HK-2 (cell line): ENCODE data around the gene FASTK.

Source experiments
- DNase-seq: peaks from one replicate; pipeline ENCODE4 v3.0.0-alpha.2; 2018; ENCODE audit not compliant: unreplicated experiment

FASTK gene

GRCh38 chr7:151082141-151083070, 1.8 kb upstream of the FASTK start:
- no peak for DNase-seq

- DNase-seq, result peak; percentile 56
Observed at GRCh38 chr7:151081170-151082101, 827 bp upstream of the FASTK start.

GRCh38 chr7:151080067-151080521, 515 bp downstream of the FASTK start:
- DNase-seq, result peak; percentile 54

- no peak for DNase-seq
Observed at GRCh38 chr7:151079199-151079910, 1.3 kb downstream of the FASTK start.

- no peak for DNase-seq
Observed at GRCh38 chr7:151078233-151079040, 2.2 kb downstream of the FASTK start.

GRCh38 chr7:151077705-151078232, 2.8 kb downstream of the FASTK start:
- no peak for DNase-seq

GRCh38 chr7:151076863-151077704, 3.5 kb downstream of the FASTK start:
- peak; percentile 63 for DNase-seq

GRCh38 chr7:151075978-151076426, 4.6 kb downstream of the FASTK start:
- no peak for DNase-seq

GRCh38 chr7:151075662-151075971, 5.0 kb downstream of the FASTK start:
- no peak for DNase-seq

GRCh38 chr7:151074817-151075661, 5.6 kb downstream of the FASTK start:
- no peak for DNase-seq

GRCh38 chr7:151073990-151074389, 6.6 kb downstream of the FASTK start:
- DNase-seq, result no peak

GRCh38 chr7:151071032-151071866, 9.4 kb downstream of the FASTK start:
- no peak for DNase-seq

- no peak for DNase-seq
Observed at GRCh38 chr7:151070574-151070960, 10.0 kb downstream of the FASTK start.

- DNase-seq, result no peak
Observed at GRCh38 chr7:151069841-151070573, 10.6 kb downstream of the FASTK start.

- DNase-seq, result no peak
Observed at GRCh38 chr7:151068069-151068773, 12.4 kb downstream of the FASTK start.

- no peak for DNase-seq
Observed at GRCh38 chr7:151066273-151066974, 14.2 kb downstream of the FASTK start.
